Natural killer cell (primary cell): ENCODE measurements around the gene SMARCA4. TPM values are rescaled to one million over a fixed set of nuclear protein-coding genes. Genes with fewer than 3 reads are reported as not detected.
A peak's percentile ranks its signal among the peaks of the same experiment; 100 is the strongest.

Experiments
- ATAC-seq, 3 donors: fragments of 150-1000 bp in 2 of 3; fragments of 200-7000 bp in 1 of 3; cut with Tn5 transposase; 1 replicate in 1 of 3; 2 replicates in 2 of 3; pipeline ENCODE4 v1.10.0; 2021; ENCODE audit warnings: mild to moderate bottlenecking in 2 of 3, moderate library complexity in 2 of 3
- DNase-seq, 2 donors: peaks; one replicate each; pipeline versions ENCODE4 v3.0.0 to v3.0.0-alpha.2; 2013 to 2021; ENCODE audit warnings: mixed read lengths in 1 of 2
- H3K27ac ChIP-seq: one replicate; pipeline ENCODE4 v1.5.1; 2013; ENCODE audit warnings: mild to moderate bottlenecking, low read length
- H3K27me3 ChIP-seq: one replicate; pipeline ENCODE4 v1.6.1; 2013; ENCODE audit warnings: low read length; ENCODE audit not compliant: control insufficient read depth, insufficient read depth
- H3K36me3 ChIP-seq: one replicate; pipeline ENCODE4 v1.6.1; 2013; ENCODE audit warnings: low read length; ENCODE audit not compliant: control insufficient read depth, insufficient read depth
- H3K4me1 ChIP-seq: one replicate; pipeline ENCODE4 v1.6.1; 2013; ENCODE audit warnings: low read length; ENCODE audit not compliant: control insufficient read depth, insufficient read depth
- H3K4me3 ChIP-seq: one replicate; pipeline ENCODE4 v1.5.1; 2013; ENCODE audit warnings: low read length
- H3K9me3 ChIP-seq: one replicate; pipeline ENCODE4 v1.6.1; 2013; ENCODE audit warnings: low read length; ENCODE audit not compliant: control insufficient read depth, insufficient read depth
- H3K27ac Mint-ChIP-seq, 2 donors: one replicate each; pipeline ENCODE4 v1.8.0; 2022; ENCODE audit warnings: mild to moderate bottlenecking in 2 of 2, mixed read lengths in 2 of 2, moderate library complexity in 1 of 2
- H3K27me3 Mint-ChIP-seq, 2 donors: one replicate each; pipeline ENCODE4 v1.8.0; 2022; ENCODE audit warnings: low read depth in 2 of 2, mixed read lengths in 2 of 2
- H3K36me3 Mint-ChIP-seq: one replicate; pipeline ENCODE4 v1.8.0; 2022; ENCODE audit warnings: mixed read lengths
- H3K4me1 Mint-ChIP-seq, 2 donors: one replicate each; pipeline ENCODE4 v1.8.0; 2022; ENCODE audit warnings: mixed read lengths in 2 of 2
- H3K4me3 Mint-ChIP-seq: one replicate; pipeline ENCODE4 v1.8.0; 2022; ENCODE audit warnings: mild to moderate bottlenecking, moderate library complexity, mixed read lengths
- H3K9me3 Mint-ChIP-seq, 2 donors: one replicate each; pipeline ENCODE4 v1.8.0; 2022; ENCODE audit warnings: mixed read lengths in 2 of 2
- WGBS: methylation state at CpG from one replicate; pipeline ENCODE4 v1.1.7; 2013; ENCODE audit warnings: missing lambda C conversion rate; ENCODE audit not compliant: insufficient coverage; 5-methylcytosine and 5-hydroxymethylcytosine counted together
- intact Hi-C: fragments of 100-400 bp; cut with micrococcal nuclease; formaldehyde crosslinking; loops from one replicate; pipeline ENCODE4 v1.14.2; 2022
- total RNA-seq, 4 donors: library from RNA; stranded (reverse); fragments of 120-200 nt in 1 of 4; gene quantifications; one replicate each; pipeline versions ENCODE4 v1.2.3 to v1.2.4, GENCODE V29; 2013 to 2022
- TF ChIP-seq, protein P1 (sequence below): fragments of 200-600 bp; IDR thresholded peaks from one replicate; pipeline ENCODE4 v1.8.0; 2022; ENCODE audit warnings: antibody characterized with exemption

SMARCA4 gene
- total RNA-seq, 3 donors from 2014 or later (not counting 1 experiment from before 2014, with no cell fraction given): 85.4 to 96.1 (median 93.6) TPM

GRCh38 chr19:10927730-10928562 lies 32.9 kb upstream of the SMARCA4 start:
- no peaks in the 10 kb centered on the region for H3K9me3 Mint-ChIP-seq
- WGBS: 9% methylated on average over 47 of the region's 47 CpGs
- Histone ChIP-seq H3K27ac (peak overlapping the region; percentile 69), H3K36me3 (peaks cover 13% of the 10 kb centered on the region), H3K27me3 (no peaks in the 10 kb centered on the region), H3K9me3 (no peaks in the 10 kb centered on the region), H3K4me1 (peaks cover 26% of the 10 kb centered on the region), H3K4me3 (peak overlapping the region; percentile 89)
- no peaks in the 10 kb centered on the region for H3K36me3 Mint-ChIP-seq
- peaks cover 7 to 34% of the 10 kb centered on the region in 2 donors for H3K4me1 Mint-ChIP-seq
- H3K27ac Mint-ChIP-seq: peak overlapping the region; percentile 74 to 89
- DNase-seq: peak in 1 of 2 donors; percentile 41
- ATAC-seq: peak in 1 of 3 donors; percentile 1
- TF ChIP-seq, protein P1, sequence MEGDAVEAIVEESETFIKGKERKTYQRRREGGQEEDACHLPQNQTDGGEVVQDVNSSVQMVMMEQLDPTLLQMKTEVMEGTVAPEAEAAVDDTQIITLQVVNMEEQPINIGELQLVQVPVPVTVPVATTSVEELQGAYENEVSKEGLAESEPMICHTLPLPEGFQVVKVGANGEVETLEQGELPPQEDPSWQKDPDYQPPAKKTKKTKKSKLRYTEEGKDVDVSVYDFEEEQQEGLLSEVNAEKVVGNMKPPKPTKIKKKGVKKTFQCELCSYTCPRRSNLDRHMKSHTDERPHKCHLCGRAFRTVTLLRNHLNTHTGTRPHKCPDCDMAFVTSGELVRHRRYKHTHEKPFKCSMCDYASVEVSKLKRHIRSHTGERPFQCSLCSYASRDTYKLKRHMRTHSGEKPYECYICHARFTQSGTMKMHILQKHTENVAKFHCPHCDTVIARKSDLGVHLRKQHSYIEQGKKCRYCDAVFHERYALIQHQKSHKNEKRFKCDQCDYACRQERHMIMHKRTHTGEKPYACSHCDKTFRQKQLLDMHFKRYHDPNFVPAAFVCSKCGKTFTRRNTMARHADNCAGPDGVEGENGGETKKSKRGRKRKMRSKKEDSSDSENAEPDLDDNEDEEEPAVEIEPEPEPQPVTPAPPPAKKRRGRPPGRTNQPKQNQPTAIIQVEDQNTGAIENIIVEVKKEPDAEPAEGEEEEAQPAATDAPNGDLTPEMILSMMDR: no peak
- intact Hi-C loops: no loop called here
- peak overlapping the region; percentile 92 for H3K4me3 Mint-ChIP-seq
- no peaks in the 10 kb centered on the region for H3K27me3 Mint-ChIP-seq

- under 1% methylated on average over 96 of the region's 96 CpGs for WGBS
- intact Hi-C loops: no loop called here
- Histone ChIP-seq H3K27me3 (no peaks in the 10 kb centered on the region), H3K4me3 (peak within 1 kb of the TSS; percentile 89), H3K27ac (peak within 1 kb of the TSS; percentile 69), H3K36me3 (peaks cover 13% of the 10 kb centered on the region), H3K9me3 (no peaks in the 10 kb centered on the region), H3K4me1 (peaks cover 26% of the 10 kb centered on the region)
- Mint-ChIP-seq H3K36me3 (no peaks in the 10 kb centered on the region), H3K9me3 (no peaks in the 10 kb centered on the region), H3K4me3 (peak within 1 kb of the TSS; percentile 92), H3K27me3 (no peaks in the 10 kb centered on the region), H3K27ac (peak within 1 kb of the TSS; percentile 74 to 89), H3K4me1 (peaks cover 7 to 34% of the 10 kb centered on the region in 2 donors)
- TF ChIP-seq, protein P1: no peak
- peak; percentile 80 to 86 (median 84) for ATAC-seq
- peak; percentile 75 to 97 for DNase-seq
These were observed 32.0 kb upstream of the SMARCA4 start, which contains the start of the genes TIMM29 and YIPF2 for GRCh38 chr19:10928563-10929401. TIMM29 (plus strand) TSS chr19:10928811; CDS start chr19:10928823, 12 bp downstream. YIPF2 (minus strand) TSS chr19:10928639; CDS start chr19:10928410, 229 bp downstream.

DNA sequence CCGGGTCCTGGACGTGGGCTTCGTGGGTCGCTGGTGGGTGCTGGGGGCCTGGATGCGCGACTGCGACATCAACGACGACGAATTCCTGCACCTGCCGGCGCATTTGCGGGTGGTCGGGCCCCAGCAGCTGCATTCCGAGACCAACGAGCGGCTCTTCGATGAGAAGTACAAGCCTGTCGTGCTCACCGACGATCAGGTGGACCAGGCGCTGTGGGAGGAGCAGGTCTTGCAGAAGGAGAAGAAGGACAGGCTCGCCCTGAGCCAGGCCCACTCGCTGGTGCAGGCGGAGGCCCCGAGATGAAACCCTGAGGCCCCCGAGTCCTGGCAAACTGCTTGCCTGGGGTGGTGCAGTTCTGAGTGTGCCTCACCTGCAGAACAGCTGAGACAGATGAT lies 31.4 kb upstream of the SMARCA4 start:
- Histone ChIP-seq H3K4me1 (peaks cover 26% of the 10 kb centered on the region), H3K4me3 (peak overlapping the region; percentile 89), H3K36me3 (peaks cover 7% of the 10 kb centered on the region), H3K27ac (peak overlapping the region; percentile 18), H3K9me3 (no peaks in the 10 kb centered on the region), H3K27me3 (no peaks in the 10 kb centered on the region)
- Mint-ChIP-seq H3K9me3 (no peaks in the 10 kb centered on the region), H3K27me3 (no peaks in the 10 kb centered on the region), H3K4me1 (peaks cover 7 to 33% of the 10 kb centered on the region in 2 donors), H3K27ac (peak overlapping the region; percentile 74 to 89), H3K36me3 (no peaks in the 10 kb centered on the region), H3K4me3 (peak overlapping the region; percentile 92)
- ATAC-seq (no peak), DNase-seq (no peak)
- WGBS: 19% methylated on average over 27 of the region's 27 CpGs
- TF ChIP-seq, protein P1: no peak
- intact Hi-C loops: no loop called here
